B cell (primary cell): ENCODE results near the gene TCP11L2. TPM values are rescaled to one million over a fixed set of nuclear protein-coding genes. Genes with fewer than 3 reads are reported as not detected.

Experiments used
- ATAC-seq: fragments of 200-7000 bp; cut with Tn5 transposase; one replicate; pipeline ENCODE4 v1.10.0; 2021; ENCODE audit warnings: low read depth, mild to moderate bottlenecking, moderate number of reproducible peaks, moderate library complexity
- CTCF ChIA-PET: fragments of 350-600 bp; sonication (Branson Sonifier 250); formaldehyde crosslinking; loops from one replicate; lab custom pipeline; 2021; ENCODE audit warnings: antibody characterized with exemption, inconsistent platforms; lab: Charles Lee
- POLR2A ChIA-PET: fragments of 350-600 bp; sonication (Branson Sonifier 250); formaldehyde crosslinking; loops from one replicate; lab custom pipeline; 2021; ENCODE audit warnings: antibody characterized with exemption; lab: Charles Lee
- DNase-seq: peaks from one replicate; pipeline ENCODE4 v3.0.0; 2013
- H2AFZ ChIP-seq: 2 replicates; pipeline ENCODE4 v1.6.1; 2012; ENCODE audit warnings: mild to moderate bottlenecking, low read depth, low read length; ENCODE audit not compliant: insufficient read depth, poor library complexity, severe bottlenecking
- H3K27ac ChIP-seq, 2 donors: 1 replicate in 1 of 2; 2 replicates in 1 of 2; pipeline ENCODE4 v1.5.1; 2012 to 2013; ENCODE audit warnings: low read length in 2 of 2, mild to moderate bottlenecking in 2 of 2, moderate library complexity in 1 of 2
- H3K27me3 ChIP-seq, 4 experiments: fragments of 200-600 bp in 1 of 4; sonication (generic) in 1 of 4; replicated peaks in 1 of 4; 1 replicate in 2 of 4; 2 replicates in 2 of 4; pipeline versions ENCODE4 v1.6.1 to v1.7.0; 2013 to 2016; ENCODE audit warnings: low read length in 3 of 4, mild to moderate bottlenecking in 2 of 4, mixed read lengths in 1 of 4, moderate library complexity in 1 of 4; ENCODE audit not compliant: insufficient read depth in 4 of 4, control insufficient read depth in 3 of 4; ENCODE audit errors: control extremely low read depth in 1 of 4
- H3K36me3 ChIP-seq, 2 experiments: replicated peaks in 1 of 2; 1 replicate in 1 of 2; 2 replicates in 1 of 2; pipeline versions ENCODE4 v1.6.1 to v1.7.1; 2013; ENCODE audit warnings: low read length in 1 of 2; ENCODE audit not compliant: insufficient read depth in 2 of 2, control insufficient read depth in 1 of 2; ENCODE audit errors: control extremely low read depth in 1 of 2, extremely low read depth in 1 of 2
- H3K4me1 ChIP-seq, 2 donors: fragments of 200-600 bp in 1 of 2; sonication (generic) in 1 of 2; 1 replicate in 1 of 2; 2 replicates in 1 of 2; pipeline versions ENCODE4 v1.5.1 to v1.6.1; 2013 to 2017; ENCODE audit warnings: low read length in 2 of 2; ENCODE audit not compliant: control insufficient read depth in 2 of 2, insufficient read depth in 2 of 2
- H3K4me2 ChIP-seq: replicated peaks from 2 replicates; pipeline ENCODE3; 2012; ENCODE audit warnings: mild to moderate bottlenecking, low read depth, low read length; ENCODE audit not compliant: poor library complexity, severe bottlenecking
- H3K4me3 ChIP-seq, 5 experiments: fragments of 200-600 bp in 1 of 5; sonication (generic) in 1 of 5; 1 replicate in 3 of 5; 2 replicates in 2 of 5; pipeline versions ENCODE4 v1.5.1 to v1.7.0; 2011 to 2016; ENCODE audit warnings: low read length in 4 of 5, mild to moderate bottlenecking in 4 of 5, low read depth in 2 of 5, control low read depth in 1 of 5, moderate library complexity in 1 of 5; ENCODE audit not compliant: insufficient read depth in 1 of 5; ENCODE audit errors: control extremely low read depth in 1 of 5, extremely low read depth in 1 of 5
- H3K79me2 ChIP-seq: fragments of 200-600 bp; sonication (generic); one replicate; pipeline ENCODE4 v1.6.0; 2016; ENCODE audit warnings: low read length; ENCODE audit not compliant: control insufficient read depth, insufficient read depth
- H3K9ac ChIP-seq: fragments of 200-600 bp; sonication (generic); 2 replicates; pipeline ENCODE4 v1.6.1; 2017; ENCODE audit warnings: mild to moderate bottlenecking, low read length, moderate library complexity
- H3K9me3 ChIP-seq, 3 donors: one replicate each; pipeline versions ENCODE4 v1.6.1 to v1.7.1; 2013; ENCODE audit warnings: low read length in 2 of 3; ENCODE audit not compliant: control insufficient read depth in 2 of 3, insufficient read depth in 1 of 3; ENCODE audit errors: control extremely low read depth in 1 of 3
- H4K20me1 ChIP-seq: 2 replicates; pipeline ENCODE4 v1.6.0; 2012; ENCODE audit warnings: mild to moderate bottlenecking, low read length; ENCODE audit not compliant: insufficient read depth, control insufficient read depth, poor library complexity, severe bottlenecking
- H3K27ac Mint-ChIP-seq: one replicate; pipeline ENCODE4 v1.8.0; 2021; ENCODE audit warnings: mixed read lengths
- H3K27me3 Mint-ChIP-seq: one replicate; pipeline ENCODE4 v1.8.0; 2021; ENCODE audit warnings: mixed read lengths
- H3K4me1 Mint-ChIP-seq: one replicate; pipeline ENCODE4 v1.8.0; 2021; ENCODE audit warnings: mixed read lengths
- H3K4me3 Mint-ChIP-seq: one replicate; pipeline ENCODE4 v1.8.0; 2021; ENCODE audit warnings: mixed read lengths
- H3K9me3 Mint-ChIP-seq: one replicate; pipeline ENCODE4 v1.8.0; 2022; ENCODE audit warnings: mixed read lengths; ENCODE audit not compliant: insufficient read depth
- CTCF ChIP-seq: fragments of 200-600 bp; IDR thresholded peaks from one replicate; pipeline ENCODE4 v1.8.0; 2022; ENCODE audit warnings: antibody characterized with exemption, mild to moderate bottlenecking
- EZH2 ChIP-seq: IDR thresholded peaks from 2 replicates; pipeline ENCODE4 v1.6.1; 2012; ENCODE audit warnings: borderline replicate concordance, low read depth, mild to moderate bottlenecking, moderate library complexity, low read length; ENCODE audit not compliant: insufficient read depth, poor library complexity, severe bottlenecking
- WGBS: methylation state at CpG from one replicate; pipeline ENCODE4 v1.1.5; 2013; ENCODE audit warnings: missing lambda C conversion rate; ENCODE audit not compliant: insufficient coverage; 5-methylcytosine and 5-hydroxymethylcytosine counted together
- intact Hi-C: fragments of 100-400 bp; cut with micrococcal nuclease; formaldehyde crosslinking; loops from one replicate; pipeline ENCODE4 v1.10.0; 2022
- polyA plus RNA-seq: library from polyadenylated mRNA; depleted of rRNA; stranded (reverse); fragments of >200 nt; gene quantifications from 2 replicates; pipeline ENCODE4 v1.2.3, GENCODE V29; 2012
- total RNA-seq, 2 donors: library from RNA; stranded (reverse); fragments of 120-200 nt in 1 of 2; gene quantifications; 1 replicate in 1 of 2; 2 replicates in 1 of 2; pipeline versions ENCODE4 v1.2.3 to v1.2.4, GENCODE V29; 2013 to 2022

Gene TCP11L2
- total and polyA plus RNA-seq, 2 donors (not counting 1 experiment from before 2014, with no cell fraction given): 30.4 to 306 TPM

- H2AFZ ChIP-seq: no peak overlapping the region
- H4K20me1 ChIP-seq: no peaks in the 10 kb centered on the region
- no peak overlapping the region for H3K27ac Mint-ChIP-seq
- H3K27me3 ChIP-seq: no peaks in the 10 kb centered on the region
- no peak overlapping the region for H3K4me2 ChIP-seq
- no peak overlapping the region for H3K4me3 Mint-ChIP-seq
- H3K27ac ChIP-seq: no peak overlapping the region
- no peaks in the 10 kb centered on the region for H3K27me3 Mint-ChIP-seq
- no peaks in the 10 kb centered on the region for H3K9me3 Mint-ChIP-seq
- no peaks in the 10 kb centered on the region for H3K9me3 ChIP-seq
- peaks cover 11 to 12% of the 10 kb centered on the region in 2 donors for H3K4me1 ChIP-seq
- ATAC-seq (no peak), DNase-seq (no peak)
- ChIA-PET CTCF (interaction anchor here (1.3 kb wide), 1 partner anchor 133 kb away, joined by 3 read pairs; no protein-coding TSS in a partner anchor), POLR2A (no interaction called here)
- peaks cover 16% of the 10 kb centered on the region for H3K4me1 Mint-ChIP-seq
- peaks cover 23% of the 10 kb centered on the region for H3K79me2 ChIP-seq
- intact Hi-C loops: no loop called here
- TF ChIP-seq EZH2 (no peak), CTCF (no peak)
- 100% methylated on average over 3 of the region's 5 CpGs for WGBS
- no peaks in the 10 kb centered on the region for H3K36me3 ChIP-seq
- no peak overlapping the region for H3K4me3 ChIP-seq
- no peak overlapping the region for H3K9ac ChIP-seq
Observed at GRCh38 chr12:106360400-106360994, 58.0 kb downstream of the TCP11L2 start.

GRCh38 chr12:106362971-106363370, 60.4 kb downstream of the TCP11L2 start:
- no peak for DNase-seq
- 100% methylated on average over 3 of the region's 4 CpGs for whole genome bisulfite sequencing
- peaks cover 6 to 7% of the 10 kb centered on the region in 2 donors for H3K4me1 ChIP-seq
- H3K27me3 ChIP-seq: no peaks in the 10 kb centered on the region
- no peak overlapping the region for H2AFZ ChIP-seq
- CTCF ChIA-PET: interaction anchor here (1.0 kb wide), 1 partner anchor 139 kb away, joined by 3 read pairs; no protein-coding TSS in a partner anchor
- ATAC-seq: no peak
- peaks cover 23% of the 10 kb centered on the region for H3K79me2 ChIP-seq
- no peak overlapping the region for H3K9ac ChIP-seq
- H3K9me3 ChIP-seq: no peaks in the 10 kb centered on the region
- POLR2A ChIA-PET: no interaction called here
- Mint-ChIP-seq H3K27me3 (no peaks in the 10 kb centered on the region), H3K9me3 (no peaks in the 10 kb centered on the region), H3K4me1 (peaks cover 10% of the 10 kb centered on the region), H3K27ac (no peak overlapping the region), H3K4me3 (no peak overlapping the region)
- H3K4me3 ChIP-seq: no peak overlapping the region
- H4K20me1 ChIP-seq: no peaks in the 10 kb centered on the region
- H3K4me2 ChIP-seq: no peak overlapping the region
- TF ChIP-seq CTCF (no peak), EZH2 (no peak)
- intact Hi-C loops: no loop called here
- peaks cover 0 to 2% of the 10 kb centered on the region in 2 experiments for H3K36me3 ChIP-seq
- H3K27ac ChIP-seq: no peak overlapping the region
